ENCODE measurements around the gene MANSC4. TPM values are rescaled to one million over a fixed set of nuclear protein-coding genes. Genes with fewer than 3 reads are reported as not detected.

The MANSC4 gene
- total and polyA plus RNA-seq, 3 experiments from 2014 or later, result not detected

GRCh38 chr12:27820564-27820963 is 40.5 kb upstream of the MANSC4 start:
- H3K27ac ChIP-seq (ENCODE audit: low read depth, low read length), result no peak overlapping the region
- no peaks in the 10 kb centered on the region for H3K9me3 ChIP-seq (ENCODE audit: low read length)
- H3K27me3 ChIP-seq (ENCODE audit: insufficient read depth, low read length, poor library complexity, severe bottlenecking), result no peaks in the 10 kb centered on the region
- no peak overlapping the region for H3K4me3 Mint-ChIP-seq
- no peaks in the 10 kb centered on the region for H3K36me3 ChIP-seq (ENCODE audit: insufficient read depth, low read length)
- H3K27ac Mint-ChIP-seq, result no peak overlapping the region
- H3K27me3 Mint-ChIP-seq, result peaks cover 6 to 7% of the 10 kb centered on the region in 2 donors
- peaks cover 10% of the 10 kb centered on the region for H3K4me1 ChIP-seq (ENCODE audit: insufficient read depth, low read length)
- H3K36me3 Mint-ChIP-seq, result no peaks in the 10 kb centered on the region
- peaks cover 22 to 34% (median 32%) of the 10 kb centered on the region in 3 donors for H3K4me1 Mint-ChIP-seq
- POLR2A ChIA-PET, result no interaction called here
- H3K9me3 Mint-ChIP-seq, result no peaks in the 10 kb centered on the region
- CTCF ChIA-PET, result interaction anchor here (1.4 to 3.3 kb wide), 6 partner anchors 9 to 87 kb away, joined by 3 to 18 read pairs (median 10); partner anchors contain the start of genes KLHL42 and MANSC4
- no peak for DNase-seq
- no peak overlapping the region for H3K4me3 ChIP-seq (ENCODE audit: low read length)

GRCh38 chr12:27818401-27818918 is 38.4 kb upstream of the MANSC4 start:
- Histone ChIP-seq H3K27me3 (ENCODE audit: insufficient read depth, low read length, poor library complexity, severe bottlenecking) (no peaks in the 10 kb centered on the region), H3K4me1 (ENCODE audit: insufficient read depth, low read length) (peaks cover 23% of the 10 kb centered on the region), H3K27ac (ENCODE audit: low read depth, low read length) (no peak overlapping the region), H3K4me3 (ENCODE audit: low read length) (no peak overlapping the region), H3K36me3 (ENCODE audit: insufficient read depth, low read length) (no peaks in the 10 kb centered on the region), H3K9me3 (ENCODE audit: low read length) (no peaks in the 10 kb centered on the region)
- no peak for DNase-seq
- POLR2A ChIA-PET, result no interaction called here
- peaks cover 6 to 12% of the 10 kb centered on the region in 2 donors for H3K27me3 Mint-ChIP-seq
- no peaks in the 10 kb centered on the region for H3K36me3 Mint-ChIP-seq
- no peaks in the 10 kb centered on the region for H3K9me3 Mint-ChIP-seq
- CTCF ChIA-PET, result no interaction called here
- H3K27ac Mint-ChIP-seq, result peak overlapping the region in 2 of 8 donors; percentile 24 to 29
- no peak overlapping the region for H3K4me3 Mint-ChIP-seq
- H3K4me1 Mint-ChIP-seq, result peaks cover 21 to 30% (median 23%) of the 10 kb centered on the region in 3 donors

- H3K36me3 ChIP-seq (ENCODE audit: insufficient read depth, low read length), result no peaks in the 10 kb centered on the region
- Mint-ChIP-seq H3K4me3 (peak overlapping the region in 1 of 7 donors; percentile 34), H3K36me3 (no peaks in the 10 kb centered on the region), H3K27me3 (peaks cover 6 to 14% of the 10 kb centered on the region in 2 donors), H3K4me1 (peaks cover 18 to 24% (median 19%) of the 10 kb centered on the region in 3 donors), H3K9me3 (no peaks in the 10 kb centered on the region), H3K27ac (no peak overlapping the region)
- ChIA-PET CTCF (no interaction called here), POLR2A (no interaction called here)
- H3K27me3 ChIP-seq (ENCODE audit: insufficient read depth, low read length, poor library complexity, severe bottlenecking), result no peaks in the 10 kb centered on the region
- no peak overlapping the region for H3K27ac ChIP-seq (ENCODE audit: low read depth, low read length)
- no peaks in the 10 kb centered on the region for H3K9me3 ChIP-seq (ENCODE audit: low read length)
- H3K4me1 ChIP-seq (ENCODE audit: insufficient read depth, low read length), result peaks cover 23% of the 10 kb centered on the region
- no peak for DNase-seq
- H3K4me3 ChIP-seq (ENCODE audit: low read length), result no peak overlapping the region
These were observed 37.7 kb upstream of the MANSC4 start for GRCh38 chr12:27817766-27818165.

GRCh38 chr12:27814851-27815591 is 35.0 kb upstream of the MANSC4 start:
- Histone ChIP-seq H3K27me3 (ENCODE audit: insufficient read depth, low read length, poor library complexity, severe bottlenecking) (no peaks in the 10 kb centered on the region), H3K9me3 (ENCODE audit: low read length) (no peaks in the 10 kb centered on the region), H3K27ac (ENCODE audit: low read depth, low read length) (no peak overlapping the region), H3K4me3 (ENCODE audit: low read length) (no peak overlapping the region), H3K36me3 (ENCODE audit: insufficient read depth, low read length) (no peaks in the 10 kb centered on the region), H3K4me1 (ENCODE audit: insufficient read depth, low read length) (peaks cover 13% of the 10 kb centered on the region)
- H3K4me1 Mint-ChIP-seq, result peaks cover 0 to 6% (median 3%) of the 10 kb centered on the region in 3 donors
- ChIA-PET POLR2A (no interaction called here), CTCF (no interaction called here)
- H3K9me3 Mint-ChIP-seq, result no peaks in the 10 kb centered on the region
- H3K36me3 Mint-ChIP-seq, result no peaks in the 10 kb centered on the region
- H3K27ac Mint-ChIP-seq, result no peak overlapping the region
- no peak overlapping the region for H3K4me3 Mint-ChIP-seq
- H3K27me3 Mint-ChIP-seq, result peaks cover 4 to 33% of the 10 kb centered on the region in 2 donors
- DNase-seq, result no peak

- ChIA-PET CTCF (no interaction called here), POLR2A (no interaction called here)
- H3K4me3 ChIP-seq (ENCODE audit: low read length), result no peak overlapping the region
- Mint-ChIP-seq H3K9me3 (no peaks in the 10 kb centered on the region), H3K27ac (no peak overlapping the region), H3K4me3 (no peak overlapping the region), H3K36me3 (no peaks in the 10 kb centered on the region), H3K27me3 (peaks cover 0 to 36% of the 10 kb centered on the region in 2 donors), H3K4me1 (peaks cover 0 to 6% (median 3%) of the 10 kb centered on the region in 3 donors)
- H3K36me3 ChIP-seq (ENCODE audit: insufficient read depth, low read length), result no peaks in the 10 kb centered on the region
- H3K27me3 ChIP-seq (ENCODE audit: insufficient read depth, low read length, poor library complexity, severe bottlenecking), result no peaks in the 10 kb centered on the region
- H3K4me1 ChIP-seq (ENCODE audit: insufficient read depth, low read length), result peaks cover 13% of the 10 kb centered on the region
- no peak for DNase-seq
- H3K27ac ChIP-seq (ENCODE audit: low read depth, low read length), result no peak overlapping the region
- H3K9me3 ChIP-seq (ENCODE audit: low read length), result no peaks in the 10 kb centered on the region
These were observed 34.4 kb upstream of the MANSC4 start for GRCh38 chr12:27814411-27814810.

- no peak overlapping the region for H3K27ac ChIP-seq (ENCODE audit: low read depth, low read length)
- Mint-ChIP-seq H3K9me3 (no peaks in the 10 kb centered on the region), H3K4me3 (no peak overlapping the region), H3K4me1 (peaks cover 0 to 9% (median 7%) of the 10 kb centered on the region in 3 donors), H3K27me3 (peaks cover 0 to 40% of the 10 kb centered on the region in 2 donors), H3K36me3 (no peaks in the 10 kb centered on the region), H3K27ac (no peak overlapping the region)
- DNase-seq, result no peak
- ChIA-PET POLR2A (no interaction called here), CTCF (interaction anchor here (2.2 kb wide), 1 partner anchor 9 kb away, joined by 11 read pairs; no protein-coding TSS in a partner anchor)
- peaks cover 16% of the 10 kb centered on the region for H3K4me1 ChIP-seq (ENCODE audit: insufficient read depth, low read length)
- H3K27me3 ChIP-seq (ENCODE audit: insufficient read depth, low read length, poor library complexity, severe bottlenecking), result peaks cover 3% of the 10 kb centered on the region
- no peaks in the 10 kb centered on the region for H3K36me3 ChIP-seq (ENCODE audit: insufficient read depth, low read length)
- no peaks in the 10 kb centered on the region for H3K9me3 ChIP-seq (ENCODE audit: low read length)
- H3K4me3 ChIP-seq (ENCODE audit: low read length), result no peak overlapping the region
These were observed 32.5 kb upstream of the MANSC4 start for GRCh38 chr12:27812502-27812901.

GRCh38 chr12:27810756-27811155 is 30.7 kb upstream of the MANSC4 start:
- no peaks in the 10 kb centered on the region for H3K36me3 ChIP-seq (ENCODE audit: insufficient read depth, low read length)
- Mint-ChIP-seq H3K27ac (no peak overlapping the region), H3K4me1 (peaks cover 14 to 25% (median 24%) of the 10 kb centered on the region in 3 donors), H3K9me3 (no peaks in the 10 kb centered on the region), H3K4me3 (no peak overlapping the region), H3K27me3 (peaks cover 4 to 42% of the 10 kb centered on the region in 2 donors), H3K36me3 (no peaks in the 10 kb centered on the region)
- H3K9me3 ChIP-seq (ENCODE audit: low read length), result no peaks in the 10 kb centered on the region
- DNase-seq, result no peak
- ChIA-PET CTCF (interaction anchor here (2.2 kb wide), 1 partner anchor 11 kb away, joined by 11 read pairs; no protein-coding TSS in a partner anchor), POLR2A (no interaction called here)
- H3K27ac ChIP-seq (ENCODE audit: low read depth, low read length), result no peak overlapping the region
- no peak overlapping the region for H3K4me3 ChIP-seq (ENCODE audit: low read length)
- peaks cover 24% of the 10 kb centered on the region for H3K4me1 ChIP-seq (ENCODE audit: insufficient read depth, low read length)
- H3K27me3 ChIP-seq (ENCODE audit: insufficient read depth, low read length, poor library complexity, severe bottlenecking), result peaks cover 3% of the 10 kb centered on the region

- no peak overlapping the region for H3K27ac Mint-ChIP-seq
- H3K4me3 Mint-ChIP-seq, result no peak overlapping the region
- peaks cover 4 to 37% of the 10 kb centered on the region in 2 donors for H3K27me3 Mint-ChIP-seq
- H3K9me3 Mint-ChIP-seq, result no peaks in the 10 kb centered on the region
- Histone ChIP-seq H3K4me1 (ENCODE audit: insufficient read depth, low read length) (peaks cover 11% of the 10 kb centered on the region), H3K36me3 (ENCODE audit: insufficient read depth, low read length) (no peaks in the 10 kb centered on the region), H3K9me3 (ENCODE audit: low read length) (no peaks in the 10 kb centered on the region), H3K27me3 (ENCODE audit: insufficient read depth, low read length, poor library complexity, severe bottlenecking) (peaks cover 3% of the 10 kb centered on the region), H3K27ac (ENCODE audit: low read depth, low read length) (no peak overlapping the region), H3K4me3 (ENCODE audit: low read length) (no peak overlapping the region)
- ChIA-PET POLR2A (no interaction called here), CTCF (no interaction called here)
- peaks cover 14 to 21% (median 19%) of the 10 kb centered on the region in 3 donors for H3K4me1 Mint-ChIP-seq
- H3K36me3 Mint-ChIP-seq, result no peaks in the 10 kb centered on the region
- DNase-seq, result no peak
These were observed 28.8 kb upstream of the MANSC4 start for GRCh38 chr12:27808841-27809240.
